Left colon (tissue), 2 donors: ENCODE data around the gene ARFGAP3. TPM values are rescaled to one million over a fixed set of nuclear protein-coding genes. Genes with fewer than 3 reads are reported as not detected.
A peak's percentile ranks its signal among the peaks of the same experiment; 100 is the strongest.

Source experiments
- ATAC-seq: fragments of 200-7000 bp; cut with Tn5 transposase; one replicate; pipeline ENCODE4 v1.9.1; 2020; ENCODE audit warnings: mild to moderate bottlenecking, moderate library complexity
- DNase-seq, 2 donors: peaks; one replicate each; pipeline ENCODE4 v3.0.0-alpha.2; 2020
- intact Hi-C, 2 donors: fragments of 100-400 bp; cut with DNase I in 1 of 2; cut with micrococcal nuclease in 1 of 2; formaldehyde crosslinking; loops; one replicate each; pipeline versions ENCODE4 v1.11.2 to v1.14.0; 2022; cut with DNase I, micrococcal nuclease
- total RNA-seq, 2 donors: library from RNA; stranded (reverse); fragmentation: NEBNext Ultra II Directional; extraction: Animal tissue kit (Norgen Biotek cat#: 25700); gene quantifications; one replicate each; pipeline ENCODE4 v1.2.1, GENCODE V29; 2021
- donor health status: DM: no; HTN: no; CAD: no.
- donor health status: DM: yes; HTN: yes; CAD: no.

ARFGAP3 gene
- total RNA-seq, 2 donors from 2014 or later = 36.9 to 42.1 TPM

DNA sequence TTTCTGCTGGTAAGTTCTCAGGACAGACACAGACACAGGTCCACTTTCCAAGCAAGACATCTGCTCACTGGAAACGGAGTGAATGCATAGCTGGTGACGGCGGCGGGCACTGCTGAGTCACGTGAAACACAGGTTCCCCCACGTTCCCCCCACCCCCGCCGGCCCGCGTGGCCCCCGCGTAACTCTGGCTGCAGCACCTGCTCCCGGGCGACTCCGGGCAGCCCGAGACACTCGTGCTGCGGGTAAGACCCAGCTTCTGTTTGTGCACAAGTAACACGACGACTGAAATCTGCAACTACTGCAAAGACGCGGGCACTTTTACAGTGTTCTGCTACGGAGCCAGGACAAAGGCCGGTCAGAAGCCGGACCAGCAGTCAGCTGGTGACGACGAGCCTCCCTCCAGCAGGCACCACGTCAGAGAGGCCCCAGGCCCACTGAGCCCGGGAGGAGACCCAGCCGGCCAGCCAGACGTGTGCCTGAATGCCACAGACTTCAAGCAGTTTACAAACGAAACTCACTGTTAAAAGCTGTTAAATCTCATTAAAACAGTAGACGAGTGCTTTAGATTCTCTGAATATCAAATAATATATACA lies 12.9 kb upstream of the ARFGAP3 start:
- ATAC-seq (no peak), DNase-seq (no peak)
- intact Hi-C loops = loop anchor here (10.0 kb wide), 1 partner anchor 165 kb away; no protein-coding TSS in a partner anchor

DNA sequence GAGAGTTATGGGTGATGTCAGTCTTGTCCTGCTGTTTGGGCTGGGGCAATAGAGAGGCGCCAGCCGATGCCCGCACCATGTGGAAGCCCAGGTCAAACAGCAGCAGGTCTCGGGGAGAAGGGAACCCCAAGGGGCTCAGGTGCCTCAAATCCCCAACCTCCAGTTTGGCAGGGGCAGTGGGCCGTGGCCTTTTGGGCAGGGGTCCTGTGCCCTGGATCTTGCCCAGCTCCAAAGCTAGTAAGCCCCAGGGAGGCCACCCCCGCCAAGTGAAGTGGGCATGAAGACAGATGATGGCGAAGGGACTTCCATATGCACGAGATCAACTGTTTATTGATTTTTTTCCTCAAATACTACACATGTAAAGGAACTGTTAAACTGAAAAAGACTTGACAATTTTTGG lies 12.4 kb upstream of the ARFGAP3 start:
- no peak for ATAC-seq
- intact Hi-C loops = loop anchor here in 1 of 2 donors (10.0 kb wide), 1 partner anchor 165 kb away; no protein-coding TSS in a partner anchor
- no peak for DNase-seq

DNA sequence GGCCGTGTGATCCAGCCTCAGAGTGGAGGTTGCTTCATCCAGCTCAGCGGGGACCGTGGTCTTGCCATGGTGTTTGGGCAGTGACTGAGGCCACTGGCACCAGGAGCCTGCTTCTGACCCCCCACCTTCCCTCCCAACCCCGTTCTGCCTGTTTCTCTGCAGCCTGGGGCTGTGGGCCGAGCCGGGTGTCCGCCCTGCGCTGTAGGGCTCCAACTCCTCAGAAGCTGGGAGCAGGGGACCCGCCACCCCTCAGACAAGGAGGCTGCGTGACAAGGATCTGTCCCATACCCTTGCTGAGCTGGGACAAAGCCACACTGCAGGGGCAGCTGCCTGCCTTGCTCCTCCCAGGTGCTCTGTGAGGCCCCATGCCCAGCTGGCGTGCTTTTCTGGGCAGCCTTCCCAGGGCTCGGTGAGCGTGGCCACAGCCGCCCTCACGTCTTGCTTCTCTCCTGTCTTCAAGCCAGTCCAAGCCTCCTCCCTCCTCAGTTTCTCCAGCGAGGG lies 11.7 kb upstream of the ARFGAP3 start:
- DNase-seq = peak in 1 of 2 donors; percentile 55
- intact Hi-C loops = loop anchor here in 1 of 2 donors (10.0 kb wide), 1 partner anchor 166 kb away; no protein-coding TSS in a partner anchor
- peak; percentile 32 for ATAC-seq

DNA sequence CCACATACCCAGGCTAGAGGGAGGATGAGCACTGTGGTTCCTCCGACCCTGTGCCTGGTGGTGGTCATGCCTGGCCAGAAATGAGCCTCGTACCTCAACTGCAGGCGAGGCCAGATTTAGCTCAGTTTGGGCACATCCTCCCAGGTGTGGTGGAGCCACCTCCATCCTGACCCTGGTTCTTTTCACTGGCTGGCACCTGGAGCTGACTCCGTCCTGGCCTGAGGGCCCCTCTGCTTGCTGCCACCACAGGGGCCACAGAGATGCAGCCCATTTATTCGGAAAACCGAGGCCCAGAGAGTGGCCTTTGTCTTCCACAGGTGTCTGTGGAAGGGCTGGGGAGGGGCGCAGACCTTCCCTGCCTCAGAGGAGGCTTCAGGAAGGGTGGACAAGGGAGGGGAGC lies 9.0 kb upstream of the ARFGAP3 start:
- intact Hi-C loops = loop anchor here in 1 of 2 donors (10.0 kb wide), 1 partner anchor 169 kb away; no protein-coding TSS in a partner anchor
- no peak for DNase-seq
- no peak for ATAC-seq

GRCh38 chr22:42865536-42865935 lies 8.5 kb upstream of the ARFGAP3 start:
- intact Hi-C loops = loop anchor here in 1 of 2 donors (10.0 kb wide), 1 partner anchor 169 kb away; no protein-coding TSS in a partner anchor
- ATAC-seq (no peak), DNase-seq (no peak)

- intact Hi-C loops = loop anchor here in 1 of 2 donors (10.0 kb wide), 1 partner anchor 171 kb away; no protein-coding TSS in a partner anchor
- DNase-seq = no peak
- no peak for ATAC-seq
These were observed 6.4 kb upstream of the ARFGAP3 start for GRCh38 chr22:42863349-42863961.

GRCh38 chr22:42862045-42862734 lies 5.1 kb upstream of the ARFGAP3 start:
- intact Hi-C loops = loop anchor here in 1 of 2 donors (10.0 kb wide), 1 partner anchor 173 kb away; no protein-coding TSS in a partner anchor
- DNase-seq (no peak), ATAC-seq (no peak)

GRCh38 chr22:42860968-42861367 lies 3.9 kb upstream of the ARFGAP3 start:
- DNase-seq (no peak), ATAC-seq (no peak)
- intact Hi-C loops = loop anchor here in 1 of 2 donors (10.0 kb wide), 1 partner anchor 174 kb away; no protein-coding TSS in a partner anchor

- DNase-seq = no peak
- ATAC-seq = no peak
- intact Hi-C loops = no loop called here
These were observed 890 bp upstream of the ARFGAP3 start for GRCh38 chr22:42857845-42858481.

- DNase-seq (peak; percentile 63 to 75), ATAC-seq (peak; percentile 21)
- intact Hi-C loops = no loop called here
These were observed 751 bp downstream of the ARFGAP3 start for GRCh38 chr22:42856179-42856864.

DNA sequence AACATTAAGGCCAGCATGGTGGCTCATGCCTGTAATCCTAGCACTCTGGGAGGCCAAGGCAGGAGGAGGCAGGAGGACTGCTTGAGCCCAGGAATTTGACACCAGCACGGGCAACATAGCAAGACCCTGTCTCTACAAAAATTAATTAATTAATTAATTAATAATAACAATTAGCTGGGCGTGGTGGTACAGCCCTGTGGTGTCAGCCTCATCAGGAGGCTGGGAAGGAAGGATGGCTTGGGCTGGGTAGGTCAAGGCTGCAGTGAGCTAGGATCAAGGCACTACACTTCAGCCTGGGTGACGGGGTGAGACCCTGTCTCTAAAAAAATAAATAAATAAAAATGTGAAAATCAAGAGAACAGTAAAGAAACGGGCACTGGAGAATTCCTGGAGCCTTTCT lies 1.4 kb downstream of the ARFGAP3 start:
- no peak for ATAC-seq

DNA sequence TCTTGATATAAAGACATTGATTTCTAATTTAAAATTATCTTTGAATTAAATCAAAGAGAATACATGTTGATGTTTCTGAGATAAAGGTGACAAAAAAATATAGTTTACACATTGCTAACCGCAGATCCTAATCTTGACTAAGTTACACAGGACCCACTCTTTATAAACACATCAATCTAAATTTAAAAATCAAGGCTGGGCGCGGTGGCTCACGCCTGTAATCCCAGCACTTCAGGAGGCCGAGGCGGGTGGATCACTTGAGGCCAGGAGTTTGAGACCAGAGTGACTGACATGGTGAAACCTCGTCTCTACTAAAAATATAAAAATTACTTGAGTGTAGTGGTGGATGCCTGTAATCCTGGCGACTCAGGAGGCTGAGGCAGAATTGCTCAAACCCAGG lies 1.9 kb downstream of the ARFGAP3 start:
- DNase-seq (no peak), ATAC-seq (no peak)
- intact Hi-C loops = no loop called here

More for the DNA sequence above, 1.4 kb downstream of the ARFGAP3 start:
- DNase-seq = no peak
- intact Hi-C loops = no loop called here

- DNase-seq (no peak), ATAC-seq (peak; percentile 42)
- intact Hi-C loops = no loop called here
These were observed 8.0 kb downstream of the ARFGAP3 start for GRCh38 chr22:42848941-42849550.

DNA sequence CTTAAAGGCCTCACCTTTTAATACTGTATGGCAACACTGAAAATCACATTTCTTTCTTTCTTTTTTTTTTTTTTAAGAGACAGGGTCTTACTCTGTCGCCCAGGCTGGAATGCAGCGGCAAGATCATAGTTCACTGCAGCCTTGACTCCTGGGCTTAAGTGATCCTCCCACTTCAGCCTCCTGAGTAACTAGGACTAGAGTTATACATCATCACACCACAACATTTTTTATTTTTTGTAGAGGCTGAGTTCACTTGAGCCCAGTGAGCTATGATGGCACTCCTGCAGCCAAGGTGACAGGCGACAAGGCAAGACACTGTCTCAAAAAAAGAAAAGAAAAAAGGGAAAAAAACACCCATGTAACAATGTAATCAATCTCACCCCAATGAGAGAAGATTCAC lies 10.0 kb downstream of the ARFGAP3 start:
- DNase-seq (no peak), ATAC-seq (no peak)
- intact Hi-C loops = no loop called here

- peak in 1 of 2 donors; percentile 38 for DNase-seq
- peak; percentile 80 for ATAC-seq
- intact Hi-C loops = no loop called here
These were observed 12.3 kb downstream of the ARFGAP3 start for GRCh38 chr22:42844756-42845155.

DNA sequence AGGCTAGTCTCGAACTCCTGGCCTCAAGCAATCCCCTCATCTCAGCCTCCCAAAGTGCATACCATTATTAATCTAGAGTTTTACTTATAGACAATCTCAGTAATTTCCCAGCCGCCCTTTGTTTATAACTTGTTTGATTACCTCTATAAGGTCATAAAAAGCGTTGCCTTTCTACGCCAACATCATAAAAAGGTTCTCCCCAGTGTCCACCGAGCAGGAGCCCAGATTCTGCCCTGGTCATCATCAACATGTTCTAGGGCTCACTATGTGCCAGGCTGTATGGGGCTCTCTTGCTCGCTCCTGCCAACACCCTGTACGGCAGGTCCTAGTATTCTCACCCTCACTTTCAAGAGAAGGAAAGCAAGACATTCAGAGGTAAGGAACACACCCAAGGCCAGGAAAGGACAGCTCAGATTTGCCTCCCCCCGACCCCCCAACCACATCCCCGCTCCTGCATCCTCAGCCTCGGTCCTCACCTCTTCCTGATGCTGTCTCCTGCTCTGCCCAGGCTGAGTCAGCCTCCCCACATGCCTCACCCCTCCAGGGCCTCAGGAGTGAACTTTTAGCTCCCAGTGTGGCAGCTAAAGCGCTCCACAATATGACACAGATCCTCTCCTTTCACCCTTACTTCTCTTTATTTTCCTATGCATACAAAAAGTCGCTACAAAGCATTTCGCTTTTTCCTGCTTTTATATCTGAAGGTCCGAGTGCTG lies 14.3 kb downstream of the ARFGAP3 start:
- intact Hi-C loops = no loop called here
- DNase-seq (peak in 1 of 2 donors; percentile 38), ATAC-seq (peak; percentile 62)

DNA sequence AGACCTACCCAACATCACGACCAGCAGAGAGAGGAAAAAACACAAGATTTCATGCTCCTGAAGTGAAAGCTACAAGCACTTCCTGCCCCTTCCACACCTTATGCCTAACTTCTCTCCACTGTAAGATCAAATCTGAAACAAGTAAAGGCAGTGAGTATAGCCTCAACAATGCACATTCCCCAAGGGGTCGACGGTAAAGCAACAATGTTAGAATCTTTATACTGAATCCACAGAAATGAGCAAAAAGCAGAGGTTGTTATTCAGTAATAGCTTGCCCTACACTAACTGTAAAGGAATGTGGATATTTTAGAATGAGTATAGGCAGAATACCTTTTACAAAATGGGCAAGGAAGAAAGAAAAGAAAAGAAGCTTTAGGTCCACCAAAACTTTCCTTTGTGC lies 15.6 kb downstream of the ARFGAP3 start:
- no peak for DNase-seq
- intact Hi-C loops = no loop called here
- no peak for ATAC-seq
